Thyroid gland (tissue), 4 donors: ENCODE measurements around the gene AAGAB.

ENCODE experiments used
- CTCF ChIP-seq, 6 experiments: fragments of 200-600 bp in 3 of 6; fragments of 450-650 bp in 3 of 6; sonication (generic) in 3 of 6; IDR thresholded peaks; one replicate each; pipeline ENCODE4 v1.5.1; 2016 to 2019; ENCODE audit warnings: antibody characterized with exemption in 6 of 6, mild to moderate bottlenecking in 2 of 6, inconsistent platforms in 1 of 6, moderate library complexity in 1 of 6
- POLR2A ChIP-seq, 2 donors: fragments of 450-650 bp; IDR thresholded peaks; one replicate each; pipeline ENCODE4 v1.6.1; 2017; ENCODE audit warnings: antibody characterized with exemption in 2 of 2, mild to moderate bottlenecking in 2 of 2, moderate library complexity in 1 of 2

DNA sequence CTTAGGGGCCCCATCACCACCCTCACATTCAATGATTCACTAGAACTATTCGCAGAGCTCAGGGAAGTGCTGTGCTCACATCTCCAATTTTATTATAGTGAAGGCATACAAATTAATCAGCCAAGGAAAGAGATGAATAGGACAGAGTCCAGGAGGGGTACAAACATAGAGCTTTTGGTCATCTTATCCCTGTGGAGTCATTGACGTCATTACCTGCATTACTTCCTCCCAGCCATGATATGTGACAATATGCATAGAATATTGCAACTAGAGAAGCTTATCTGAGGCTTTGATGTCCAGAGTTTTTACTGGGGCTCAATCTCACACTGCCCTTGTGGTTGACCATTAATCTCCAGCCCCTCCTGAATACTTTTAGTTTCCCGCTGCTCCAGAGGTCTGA is 1.6 kb upstream of the AAGAB start:
- TF ChIP-seq CTCF (IDR thresholded peaks at IDR 0.05): no peak
- TF ChIP-seq POLR2A (IDR thresholded peaks at IDR 0.05): no peak
